K562 (cell line): ENCODE data around the gene BRAP. TPM values are rescaled to one million over a fixed set of nuclear protein-coding genes. Genes with fewer than 3 reads are reported as not detected.

ENCODE experiments used
- BCL6 ChIP-seq: fragments of 250-450 bp; sonication (Bioruptor Pico); IDR thresholded peaks from 2 replicates; pipeline ENCODE4 v1.4.0; 2020
- CBFB ChIP-seq: sonication (generic); formaldehyde crosslinking; IDR thresholded peaks from 2 replicates; pipeline ENCODE4 v1.4.0; 2020; ENCODE audit warnings: mild to moderate bottlenecking, missing genetic modification reagents
- CCAR2 ChIP-seq: fragments of 200-400 bp; formaldehyde crosslinking; IDR thresholded peaks from 2 replicates; pipeline ENCODE4 v1.6.1; 2017; ENCODE audit warnings: mild to moderate bottlenecking, low read depth, low read length
- CHAMP1 ChIP-seq: fragments of 450-650 bp; IDR thresholded peaks from 2 replicates; pipeline ENCODE4 v1.6.1; 2016; ENCODE audit warnings: mild to moderate bottlenecking
- CHD2 ChIP-seq: IDR thresholded peaks from 2 replicates; pipeline ENCODE4 v1.6.1; 2011; ENCODE audit warnings: low read depth, low read length
- KLF6 ChIP-seq: fragments of 250-450 bp; sonication (Bioruptor Pico); IDR thresholded peaks from 2 replicates; pipeline ENCODE4 v1.4.0; 2020; ENCODE audit warnings: mild to moderate bottlenecking, moderate library complexity, borderline replicate concordance
- MLLT1 ChIP-seq, 2 experiments: fragments of 450-650 bp; IDR thresholded peaks; 2 replicates each; pipeline ENCODE4 v1.6.1; 2016
- NFIX ChIP-seq: fragments of 250-450 bp; sonication (Bioruptor Pico); IDR thresholded peaks from 2 replicates; pipeline ENCODE4 v1.4.0; 2020; ENCODE audit warnings: low read depth, mild to moderate bottlenecking, moderate library complexity
- NONO ChIP-seq, 2 experiments: fragments of 200-400 bp in 1 of 2; fragments of 450-650 bp in 1 of 2; formaldehyde crosslinking in 1 of 2; IDR thresholded peaks; 2 replicates each; pipeline ENCODE4 v1.6.1; 2017; ENCODE audit warnings: low read depth in 2 of 2, mild to moderate bottlenecking in 2 of 2, moderate library complexity in 2 of 2, low read length in 1 of 2
- RAD21 ChIP-seq, 2 experiments: fragments of 250-450 bp in 1 of 2; fragments of 450-650 bp in 1 of 2; sonication (Bioruptor Pico) in 1 of 2; formaldehyde crosslinking in 1 of 2; IDR thresholded peaks in 1 of 2; conservative IDR thresholded peaks in 1 of 2; 2 replicates each; pipeline versions ENCODE4 v1.4.0 to v1.8.0; 2020 to 2022; ENCODE audit warnings: mild to moderate bottlenecking in 2 of 2, moderate library complexity in 1 of 2
- SAP30 ChIP-seq: fragments of 200-600 bp; sonication (generic); IDR thresholded peaks from 2 replicates; pipeline ENCODE4 v1.6.1; 2012; ENCODE audit warnings: borderline replicate concordance, low read depth, mild to moderate bottlenecking, moderate library complexity, low read length, control low read depth, inconsistent platforms; ENCODE audit not compliant: insufficient read depth, poor library complexity, severe bottlenecking
- THRAP3 ChIP-seq: fragments of 450-650 bp; IDR thresholded peaks from 2 replicates; pipeline ENCODE4 v1.6.1; 2016; ENCODE audit warnings: mild to moderate bottlenecking, inconsistent platforms, borderline replicate concordance
- ZNF449 ChIP-seq: fragments of 250-450 bp; sonication (Bioruptor Pico); IDR thresholded peaks from 2 replicates; pipeline ENCODE4 v1.8.0; 2022; ENCODE audit warnings: moderate library complexity, mild to moderate bottlenecking, inconsistent platforms
- ZNF668 ChIP-seq: fragments of 250-450 bp; sonication (Bioruptor Pico); IDR thresholded peaks from 2 replicates; pipeline ENCODE4 v1.8.0; 2022; ENCODE audit warnings: mild to moderate bottlenecking, inconsistent platforms
- polyA plus RNA-seq, 8 experiments: library from polyadenylated mRNA; depleted of rRNA in 4 of 8; stranded (reverse) in 5 of 8; unstranded in 3 of 8; fragments of >200 nt; fragmentation: Nextera tagmentation in 2 of 8; fragmentation: Illumina TruSeq in 1 of 8; extraction: Ambion mirVana in 2 of 8; extraction: Trizol in 1 of 8; gene quantifications; 2 replicates each; pipeline versions ENCODE4 v1.2.1 to v1.2.3, GENCODE V29; 2011 to 2014; ENCODE audit warnings: inconsistent platforms in 1 of 8, missing spikeins in 1 of 8
- total RNA-seq, 7 experiments: library from RNA; depleted of rRNA in 6 of 7; stranded (reverse); fragments of >200 nt in 6 of 7; fragmentation: Illumina TruSeq in 2 of 7; extraction: Trizol in 2 of 7; gene quantifications; 2 replicates each; pipeline versions ENCODE4 v1.2.1 to v1.2.3, GENCODE V29; 2011 to 2021; ENCODE audit warnings: low replicate concordance in 1 of 7
- TF ChIP-seq, protein P1 (sequence below): fragments of 250-450 bp; sonication (Bioruptor Pico); IDR thresholded peaks from 2 replicates; pipeline ENCODE4 v1.4.0; 2020

The BRAP gene
- total and polyA plus RNA-seq, 9 of the 15 experiments (the other 6 are each of a cell fraction or from before 2014, with no cell fraction given), result 2.2 to 32.6 (median 27.5) TPM

DNA sequence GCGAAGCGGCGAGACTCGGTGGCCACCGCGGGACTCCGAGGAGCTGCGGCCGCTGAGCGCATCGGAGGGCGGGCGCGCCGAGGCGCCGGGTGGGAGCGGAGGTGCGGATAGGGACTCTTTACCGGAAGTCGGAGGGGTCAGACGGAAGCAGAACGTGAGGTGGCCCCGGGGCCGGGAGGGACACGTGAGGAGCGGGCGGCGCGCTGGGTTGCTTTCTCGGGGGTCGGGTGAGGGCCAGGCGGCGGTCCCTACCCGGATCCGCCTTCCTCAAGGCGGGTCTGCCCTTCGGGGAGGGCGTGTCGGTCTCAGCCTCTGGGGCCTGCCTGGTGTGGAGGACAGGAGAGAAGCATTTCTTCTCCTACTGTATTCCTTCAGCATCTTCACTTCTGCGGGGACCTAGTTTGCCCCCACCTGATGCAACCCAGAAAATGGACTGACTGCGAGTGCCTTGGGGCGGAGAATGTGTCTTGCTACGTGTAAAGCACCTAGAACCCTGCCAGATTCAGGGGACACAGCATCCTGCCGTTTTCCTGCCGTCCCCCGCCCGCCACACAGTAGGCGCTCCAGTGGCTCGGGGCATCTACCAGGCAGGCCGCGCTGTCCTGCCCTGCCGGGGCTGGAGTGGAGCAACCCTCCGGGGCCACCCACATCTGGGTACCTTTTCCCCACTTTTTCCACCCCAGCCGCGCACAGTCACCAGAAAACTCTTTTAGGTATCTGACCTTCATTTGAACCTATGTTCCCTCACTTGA, 86.1 kb downstream of the BRAP start (continued):
- peak in 1 of 2 experiments; percentile 62; a peak in 1 of 4 replicates for TF ChIP-seq MLLT1 (IDR thresholded peaks at IDR 0.05)
- no peak for TF ChIP-seq CBFB (CRISPR knock-in tag)
- no peak; a peak in 1 of 4 replicates for TF ChIP-seq RAD21 (CRISPR knock-in tag; conservative IDR thresholded peaks at IDR 0.05 in 1 of 2, IDR thresholded peaks at IDR 0.05 in 1 of 2)
- TF ChIP-seq ZNF449 (CRISPR knock-in tag), result no peak
- TF ChIP-seq KLF6 (CRISPR knock-in tag), result no peak
- TF ChIP-seq ZNF668, result no peak
- no peak for TF ChIP-seq CCAR2
- TF ChIP-seq, protein P1, sequence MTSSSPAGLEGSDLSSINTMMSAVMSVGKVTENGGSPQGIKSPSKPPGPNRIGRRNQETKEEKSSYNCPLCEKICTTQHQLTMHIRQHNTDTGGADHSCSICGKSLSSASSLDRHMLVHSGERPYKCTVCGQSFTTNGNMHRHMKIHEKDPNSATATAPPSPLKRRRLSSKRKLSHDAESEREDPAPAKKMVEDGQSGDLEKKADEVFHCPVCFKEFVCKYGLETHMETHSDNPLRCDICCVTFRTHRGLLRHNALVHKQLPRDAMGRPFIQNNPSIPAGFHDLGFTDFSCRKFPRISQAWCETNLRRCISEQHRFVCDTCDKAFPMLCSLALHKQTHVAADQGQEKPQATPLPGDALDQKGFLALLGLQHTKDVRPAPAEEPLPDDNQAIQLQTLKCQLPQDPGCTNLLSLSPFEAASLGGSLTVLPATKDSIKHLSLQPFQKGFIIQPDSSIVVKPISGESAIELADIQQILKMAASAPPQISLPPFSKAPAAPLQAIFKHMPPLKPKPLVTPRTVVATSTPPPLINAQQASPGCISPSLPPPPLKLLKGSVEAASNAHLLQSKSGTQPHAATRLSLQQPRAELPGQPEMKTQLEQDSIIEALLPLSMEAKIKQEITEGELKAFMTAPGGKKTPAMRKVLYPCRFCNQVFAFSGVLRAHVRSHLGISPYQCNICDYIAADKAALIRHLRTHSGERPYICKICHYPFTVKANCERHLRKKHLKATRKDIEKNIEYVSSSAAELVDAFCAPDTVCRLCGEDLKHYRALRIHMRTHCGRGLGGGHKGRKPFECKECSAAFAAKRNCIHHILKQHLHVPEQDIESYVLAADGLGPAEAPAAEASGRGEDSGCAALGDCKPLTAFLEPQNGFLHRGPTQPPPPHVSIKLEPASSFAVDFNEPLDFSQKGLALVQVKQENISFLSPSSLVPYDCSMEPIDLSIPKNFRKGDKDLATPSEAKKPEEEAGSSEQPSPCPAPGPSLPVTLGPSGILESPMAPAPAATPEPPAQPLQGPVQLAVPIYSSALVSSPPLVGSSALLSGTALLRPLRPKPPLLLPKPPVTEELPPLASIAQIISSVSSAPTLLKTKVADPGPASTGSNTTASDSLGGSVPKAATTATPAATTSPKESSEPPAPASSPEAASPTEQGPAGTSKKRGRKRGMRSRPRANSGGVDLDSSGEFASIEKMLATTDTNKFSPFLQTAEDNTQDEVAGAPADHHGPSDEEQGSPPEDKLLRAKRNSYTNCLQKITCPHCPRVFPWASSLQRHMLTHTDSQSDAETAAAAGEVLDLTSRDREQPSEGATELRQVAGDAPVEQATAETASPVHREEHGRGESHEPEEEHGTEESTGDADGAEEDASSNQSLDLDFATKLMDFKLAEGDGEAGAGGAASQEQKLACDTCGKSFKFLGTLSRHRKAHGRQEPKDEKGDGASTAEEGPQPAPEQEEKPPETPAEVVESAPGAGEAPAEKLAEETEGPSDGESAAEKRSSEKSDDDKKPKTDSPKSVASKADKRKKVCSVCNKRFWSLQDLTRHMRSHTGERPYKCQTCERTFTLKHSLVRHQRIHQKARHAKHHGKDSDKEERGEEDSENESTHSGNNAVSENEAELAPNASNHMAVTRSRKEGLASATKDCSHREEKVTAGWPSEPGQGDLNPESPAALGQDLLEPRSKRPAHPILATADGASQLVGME (CRISPR knock-in tag), result 0 out of 2 replicates have a peak, but pooled peaks have one; percentile 38
- TF ChIP-seq NFIX (CRISPR knock-in tag), result no peak
- no peak for TF ChIP-seq THRAP3
- TF ChIP-seq SAP30, result peak; percentile 94
- TF ChIP-seq CHD2, result peak; percentile 78
- TF ChIP-seq BCL6 (CRISPR knock-in tag), result no peak
- TF ChIP-seq CHAMP1, result no peak
- no peak for TF ChIP-seq NONO (IDR thresholded peaks at IDR 0.05; ENCODE audit: low read depth in 2 of 2, low read length in 1 of 2)
